Kidney (tissue), 19 donors: ENCODE data around the gene HNRNPCL1. TPM values are rescaled to one million over a fixed set of nuclear protein-coding genes. Genes with fewer than 3 reads are reported as not detected.
"Not testable (repeated sequence)": the region's sequence is repeated elsewhere in the genome, so short reads cannot be mapped to it uniquely, and the experiment has no call there.

Source experiments
- DNase-seq, 5 donors: peaks; one replicate each; pipeline ENCODE4 v3.0.0-alpha.2; 2013 to 2020
- FAIRE-seq: peaks from 2 replicates; lab custom pipeline; 2012; peaks lifted over from hg19 to GRCh38; lab: Jason Lieb, UNC
- H3K27ac ChIP-seq, 2 donors: one replicate each; pipeline ENCODE4 v1.7.0; 2013; ENCODE audit warnings: low read depth in 2 of 2, low read length in 2 of 2, inconsistent platforms in 1 of 2
- H3K27me3 ChIP-seq: one replicate; pipeline ENCODE4 v1.7.1; 2013; ENCODE audit warnings: low read length, inconsistent platforms; ENCODE audit not compliant: control insufficient read depth, insufficient read depth
- H3K36me3 ChIP-seq, 3 donors: one replicate each; pipeline versions ENCODE4 v1.7.0 to v1.7.1; 2013; ENCODE audit warnings: low read length in 3 of 3, control low read depth in 1 of 3, inconsistent platforms in 1 of 3; ENCODE audit not compliant: insufficient read depth in 3 of 3, control insufficient read depth in 2 of 3
- H3K4me1 ChIP-seq, 3 donors: one replicate each; pipeline versions ENCODE4 v1.7.0 to v1.7.1; 2013; ENCODE audit warnings: low read length in 3 of 3, inconsistent platforms in 1 of 3, low read depth in 1 of 3; ENCODE audit not compliant: control insufficient read depth in 2 of 3, insufficient read depth in 2 of 3
- H3K4me3 ChIP-seq, 3 donors: one replicate each; pipeline versions ENCODE4 v1.7.0 to v1.8.1; 2013; ENCODE audit warnings: low read length in 3 of 3, control low read depth in 1 of 3, inconsistent platforms in 1 of 3
- H3K9ac ChIP-seq, 3 donors: one replicate each; pipeline versions ENCODE4 v1.7.0 to v1.7.1; 2013; ENCODE audit warnings: low read length in 3 of 3, control low read depth in 1 of 3, inconsistent platforms in 1 of 3
- H3K9me3 ChIP-seq, 3 donors: one replicate each; pipeline versions ENCODE4 v1.7.0 to v1.7.1; 2013; ENCODE audit warnings: low read length in 3 of 3, control low read depth in 1 of 3, inconsistent platforms in 1 of 3; ENCODE audit not compliant: control insufficient read depth in 2 of 3, insufficient read depth in 1 of 3
- intact Hi-C: fragments of 100-400 bp; cut with DNase I; formaldehyde crosslinking; loops from one replicate; pipeline ENCODE4 v1.11.1; 2022
- long read RNA-seq, 10 donors: library from polyadenylated mRNA in 1 of 10; unstranded in 1 of 10; transcript quantifications; one replicate each; pipeline ENCODE4 v2.0.0 and lab custom pipeline, GENCODE V29; 2021 to 2026
- polyA plus RNA-seq: library from polyadenylated mRNA; stranded (reverse); fragments of 350-450 nt; fragmentation: Illumina TruSeq; extraction: RNeasy Lipid Tissue Mini Kit (QIAGEN cat#74804); gene quantifications from one replicate; pipeline ENCODE4 v1.2.3, GENCODE V29; 2014; ENCODE audit warnings: low read depth, low replicate concordance; ENCODE audit not compliant: insufficient read depth
- total RNA-seq: library from RNA; stranded (reverse); fragmentation: NEBNext Ultra II Directional; extraction: Animal tissue kit (Norgen Biotek cat#: 25700); gene quantifications from one replicate; pipeline ENCODE4 v1.2.1, GENCODE V29; 2021
- donor health status: control.
- donor health status: control.
- donor health status: DM: yes; HTN: yes; CAD: no.
- donor health status: Normal renal cell carcinoma (clear cell type).

HNRNPCL1 gene
- total RNA-seq (not detected), polyA plus RNA-seq (not detected)
- long read RNA-seq, donor 1 = 0 reads
- long read RNA-seq, donor 2 = 0 reads
- long read RNA-seq, donor 3 = 0 reads
- long read RNA-seq, donor 4 = 0 reads
- long read RNA-seq, donor 5 = 0 reads
- long read RNA-seq, donor 6 = 0 reads
- long read RNA-seq, donor 7 = 0 reads
- long read RNA-seq, donor 8 = 0 reads
- long read RNA-seq, donor 9 = 0 reads
- long read RNA-seq, donor 10 = 0 reads

DNA sequence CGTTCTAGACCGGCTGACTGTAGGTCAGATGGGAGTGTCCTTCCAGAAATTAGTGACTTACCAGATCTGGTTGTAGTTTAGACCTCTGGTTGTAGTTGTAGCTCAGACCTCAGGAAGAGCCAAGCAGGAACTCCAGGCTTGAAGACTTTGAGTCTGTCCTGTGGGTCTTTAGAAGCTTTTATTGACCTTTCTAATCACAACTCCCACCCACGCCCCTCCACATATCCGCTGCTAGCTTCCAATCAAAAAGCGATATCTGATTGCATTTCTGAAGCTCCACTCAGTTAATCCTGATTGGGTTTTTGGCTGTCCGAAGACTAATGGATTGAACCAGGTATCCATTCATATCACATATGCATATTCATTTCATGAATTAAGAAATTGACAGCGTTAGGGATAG lies at the start of gene HNRNPCL1:
HNRNPCL1 (minus strand) TSS at position 101 of the 400 bp plus-strand sequence. CDS start 431 bp downstream, outside the sequence.
- intact Hi-C loops, DNase-seq, H3K4me3 ChIP-seq, H3K27me3 ChIP-seq, H3K36me3 ChIP-seq, H3K9ac ChIP-seq, FAIRE-seq, H3K4me1 ChIP-seq, H3K9me3 ChIP-seq, H3K27ac ChIP-seq: not testable (repeated sequence)

GRCh38 chr1:12898170-12898569 lies 49.6 kb upstream of the HNRNPCL1 start, which contains the start of gene PRAMEF10:
Gene PRAMEF10, minus strand, starts transcription at chr1:12898270. Its CDS starts 2,423 bp downstream, at chr1:12895847.
- intact Hi-C loops, H3K36me3 ChIP-seq, H3K27me3 ChIP-seq: not testable (repeated sequence)

GRCh38 chr1:12886101-12886500 lies 37.6 kb upstream of the HNRNPCL1 start, which contains the start of gene PRAMEF4:
Gene PRAMEF4, minus strand, starts transcription at chr1:12886201. Its CDS starts 2,807 bp downstream, at chr1:12883394.
- DNase-seq, H3K36me3 ChIP-seq, FAIRE-seq, H3K27ac ChIP-seq, H3K9ac ChIP-seq, H3K27me3 ChIP-seq, H3K4me3 ChIP-seq, H3K4me1 ChIP-seq, intact Hi-C loops, H3K9me3 ChIP-seq: not testable (repeated sequence)

More at GRCh38 chr1:12898170-12898569, 49.6 kb upstream of the HNRNPCL1 start, which contains the start of gene PRAMEF10:
- not testable (repeated sequence) for DNase-seq, H3K27ac ChIP-seq, H3K9ac ChIP-seq, FAIRE-seq, H3K4me3 ChIP-seq, H3K9me3 ChIP-seq, H3K4me1 ChIP-seq

DNA sequence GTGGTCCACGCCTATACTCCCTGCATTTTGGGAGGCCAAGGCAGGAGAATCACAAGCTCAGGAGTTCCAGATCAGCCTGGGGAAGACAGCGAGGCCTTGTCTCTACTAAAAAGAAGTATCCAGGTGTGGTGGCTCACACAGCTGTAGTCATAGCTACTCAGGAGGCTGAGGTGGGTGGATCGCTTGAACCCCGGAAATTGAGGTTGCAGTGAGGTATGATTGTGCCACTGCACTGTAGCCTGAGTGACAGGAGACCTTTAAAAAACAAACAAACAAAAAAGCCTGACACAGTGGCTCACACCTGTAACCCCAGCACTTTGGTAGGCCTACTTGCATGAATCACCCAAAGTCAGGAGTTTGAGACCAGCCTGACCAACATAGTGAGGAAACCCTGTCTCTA lies 29.9 kb upstream of the HNRNPCL1 start:
- H3K4me3 ChIP-seq, H3K27me3 ChIP-seq, H3K36me3 ChIP-seq, DNase-seq, H3K27ac ChIP-seq, H3K9me3 ChIP-seq, FAIRE-seq, intact Hi-C loops, H3K9ac ChIP-seq, H3K4me1 ChIP-seq: not testable (repeated sequence)

DNA sequence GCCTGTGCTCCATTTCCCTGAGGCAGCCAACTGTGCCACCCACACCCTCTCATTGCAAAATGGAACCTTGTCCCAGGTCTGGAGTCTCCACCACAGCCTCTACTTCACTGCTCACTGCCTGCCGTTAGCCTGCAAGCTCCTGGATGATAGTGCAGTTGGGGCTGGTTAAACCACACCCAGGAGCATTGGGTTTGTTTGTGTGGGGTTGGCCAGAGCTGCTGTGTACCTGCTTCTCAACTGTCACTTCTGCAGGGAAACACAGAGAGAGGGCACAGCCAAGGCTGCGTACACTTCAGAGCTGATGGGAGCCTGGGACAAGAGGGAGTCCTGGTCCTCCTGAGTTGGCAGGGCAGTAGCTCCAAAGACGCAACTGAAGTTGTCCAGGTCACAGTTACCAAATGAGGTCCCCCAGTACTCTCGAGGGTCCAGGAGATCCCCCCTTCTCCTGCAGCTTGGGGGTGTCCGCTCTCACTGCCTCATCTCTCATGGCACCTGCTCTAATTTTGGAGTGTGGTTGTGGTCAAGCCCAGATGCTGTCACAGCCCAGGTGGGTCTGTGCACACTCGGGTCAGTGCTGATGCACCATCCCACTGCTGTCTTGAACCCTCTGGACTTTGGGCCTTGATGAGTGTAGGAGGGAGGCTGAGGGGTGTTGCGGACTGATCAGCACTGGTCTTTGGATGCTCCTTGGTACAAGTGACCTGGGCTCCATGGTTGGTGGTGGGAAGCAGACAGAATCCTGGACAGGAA lies 14.8 kb upstream of the HNRNPCL1 start:
- H3K9me3 ChIP-seq, H3K9ac ChIP-seq, DNase-seq, FAIRE-seq, intact Hi-C loops, H3K27ac ChIP-seq, H3K4me3 ChIP-seq, H3K27me3 ChIP-seq, H3K36me3 ChIP-seq, H3K4me1 ChIP-seq: not testable (repeated sequence)

DNA sequence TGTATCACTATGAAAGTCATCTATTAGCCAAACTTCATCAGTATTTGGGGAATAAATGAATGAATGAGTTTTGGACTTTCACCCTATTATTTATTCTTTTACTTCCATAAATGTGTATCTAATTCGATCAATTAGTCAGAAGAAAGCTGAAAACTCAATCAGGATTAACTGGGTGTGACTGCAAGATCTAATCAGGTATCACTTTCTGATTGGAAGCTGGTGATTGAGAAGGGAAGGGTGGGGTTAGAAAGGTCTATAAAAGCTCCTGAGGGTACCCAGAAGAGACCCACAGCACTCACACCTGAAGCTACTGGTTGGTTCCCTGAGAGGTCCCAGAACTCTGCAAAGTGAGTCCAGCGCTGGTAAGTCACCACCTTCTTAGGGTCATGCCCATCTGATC lies 8.3 kb upstream of the HNRNPCL1 start, which contains the start of gene PRAMEF2:
PRAMEF2 (plus strand) TSS at position 301 of the 400 bp plus-strand sequence. CDS start 1,924 bp downstream, outside the sequence.
- H3K27ac ChIP-seq, H3K4me1 ChIP-seq, H3K36me3 ChIP-seq, H3K27me3 ChIP-seq, intact Hi-C loops, H3K4me3 ChIP-seq, H3K9me3 ChIP-seq, DNase-seq, H3K9ac ChIP-seq, FAIRE-seq: not testable (repeated sequence)
